Left renal cortex interstitium (tissue), 4 donors: ENCODE results near the gene COLQ. TPM values are rescaled to one million over a fixed set of nuclear protein-coding genes. Genes with fewer than 3 reads are reported as not detected.
"Not testable (repeated sequence)": the region's sequence is repeated elsewhere in the genome, so short reads cannot be mapped to it uniquely, and the experiment has no call there.

ENCODE experiments used
- DNase-seq, 4 donors: peaks; one replicate each; pipeline ENCODE4 v3.0.0-alpha.2; 2013; ENCODE audit warnings: low read depth in 4 of 4, low spot score in 2 of 4, missing footprints in 1 of 4
- polyA plus RNA-seq, 4 donors: library from polyadenylated mRNA; unstranded; fragments of 120-200 nt; gene quantifications; one replicate each; pipeline ENCODE4 v1.2.1, GENCODE V29; 2013; ENCODE audit not compliant: insufficient read length in 4 of 4

COLQ gene
- polyA plus RNA-seq, 4 donors = 3.0 to 13.5 (median 7.4) TPM

DNA sequence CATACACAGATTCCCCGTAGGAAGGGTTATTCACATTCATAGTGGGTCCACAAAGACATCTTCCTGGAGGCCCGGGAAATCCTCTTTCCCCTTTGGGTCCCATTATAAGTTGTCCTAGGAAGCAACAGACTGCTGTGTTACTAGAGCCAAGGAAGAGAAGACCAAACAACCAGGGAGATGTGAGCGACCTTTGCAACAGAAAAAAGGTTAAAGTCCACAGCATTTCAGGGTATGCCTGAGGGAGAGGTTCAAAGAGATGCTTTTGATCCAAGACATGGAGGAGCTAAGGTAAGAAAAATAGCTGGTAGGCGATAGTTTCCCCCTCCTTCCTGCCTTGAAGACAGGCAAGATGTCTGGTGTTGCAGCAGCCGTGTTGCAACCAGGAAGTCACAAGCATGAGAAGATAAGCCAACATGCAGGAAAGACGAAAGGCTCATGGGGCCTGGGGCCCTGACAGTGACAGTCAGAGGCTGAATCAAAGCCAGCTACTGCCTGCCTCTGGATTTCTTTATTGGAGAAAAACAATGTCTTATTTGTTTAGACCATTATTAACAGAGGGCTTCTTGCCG is 63.2 kb downstream of the COLQ start:
- no peak for DNase-seq

GRCh38 chr3:15456915-15457314 is 64.6 kb downstream of the COLQ start:
- DNase-seq = not testable (repeated sequence)

GRCh38 chr3:15456321-15456720 is 65.2 kb downstream of the COLQ start:
- no peak for DNase-seq

- DNase-seq = no peak
Measured at GRCh38 chr3:15455756-15456155, 65.8 kb downstream of the COLQ start.

DNA sequence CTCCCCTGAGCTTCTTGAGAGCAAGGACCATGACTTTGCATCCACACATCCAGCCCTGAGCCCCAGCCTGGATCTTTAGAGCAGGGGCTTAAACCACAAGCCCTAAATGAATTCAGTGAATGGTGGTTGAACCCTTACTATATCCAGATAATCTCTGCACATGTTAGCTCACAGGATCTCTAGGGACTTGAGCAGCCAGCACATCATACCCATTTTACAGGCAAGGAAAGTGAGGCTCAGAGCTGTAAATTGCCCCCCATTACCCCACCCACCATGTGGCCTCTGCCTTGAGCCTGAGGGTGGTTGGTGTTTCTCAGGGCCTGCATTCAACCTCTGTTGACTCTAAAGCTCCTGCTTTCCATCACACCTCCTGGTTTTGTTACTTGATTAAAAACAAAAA is 66.5 kb downstream of the COLQ start:
- DNase-seq = no peak

- no peak for DNase-seq
Measured at GRCh38 chr3:15453991-15454625, 67.4 kb downstream of the COLQ start.

DNA sequence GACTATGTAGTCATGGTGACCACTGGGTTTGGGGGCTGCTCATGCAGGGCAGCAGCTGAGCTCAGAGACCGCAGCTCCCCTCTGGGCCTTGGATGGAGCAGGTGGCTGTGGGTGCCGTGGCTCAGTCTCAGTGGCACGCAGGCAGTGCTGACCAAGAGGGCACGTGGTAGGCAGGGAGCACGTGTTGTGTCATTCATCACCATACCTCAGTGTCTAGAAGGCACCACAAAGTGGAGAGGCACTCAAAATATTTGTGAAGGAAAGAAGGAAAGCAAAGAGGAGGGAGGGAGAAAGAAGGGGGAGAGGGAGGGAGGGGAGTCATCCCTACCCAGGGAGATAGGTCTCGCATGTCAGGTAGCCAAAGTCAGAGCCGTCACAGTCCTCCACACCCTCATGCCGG is 68.0 kb downstream of the COLQ start:
- DNase-seq = no peak

DNA sequence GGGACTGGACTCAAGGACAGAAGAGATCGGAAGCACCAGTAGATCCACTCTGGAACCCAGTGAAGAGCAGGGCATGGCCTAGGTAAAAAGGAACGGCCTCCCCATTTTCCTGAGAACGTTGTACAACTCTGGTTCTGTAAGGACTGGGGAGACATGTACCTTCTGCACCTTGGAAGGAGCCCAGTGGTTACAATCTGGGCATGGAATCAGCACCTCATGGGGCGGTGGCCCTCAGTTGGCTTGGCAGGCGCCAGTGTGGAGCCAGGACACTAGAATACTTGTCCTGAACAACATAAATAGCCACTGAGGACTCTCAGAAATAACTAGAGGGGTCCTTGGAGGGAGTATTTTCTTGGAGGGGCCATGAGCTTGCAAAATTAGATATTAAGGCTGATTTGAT is 68.5 kb downstream of the COLQ start:
- no peak for DNase-seq

- DNase-seq = no peak
Measured at GRCh38 chr3:15452156-15452555, 69.3 kb downstream of the COLQ start.

DNA sequence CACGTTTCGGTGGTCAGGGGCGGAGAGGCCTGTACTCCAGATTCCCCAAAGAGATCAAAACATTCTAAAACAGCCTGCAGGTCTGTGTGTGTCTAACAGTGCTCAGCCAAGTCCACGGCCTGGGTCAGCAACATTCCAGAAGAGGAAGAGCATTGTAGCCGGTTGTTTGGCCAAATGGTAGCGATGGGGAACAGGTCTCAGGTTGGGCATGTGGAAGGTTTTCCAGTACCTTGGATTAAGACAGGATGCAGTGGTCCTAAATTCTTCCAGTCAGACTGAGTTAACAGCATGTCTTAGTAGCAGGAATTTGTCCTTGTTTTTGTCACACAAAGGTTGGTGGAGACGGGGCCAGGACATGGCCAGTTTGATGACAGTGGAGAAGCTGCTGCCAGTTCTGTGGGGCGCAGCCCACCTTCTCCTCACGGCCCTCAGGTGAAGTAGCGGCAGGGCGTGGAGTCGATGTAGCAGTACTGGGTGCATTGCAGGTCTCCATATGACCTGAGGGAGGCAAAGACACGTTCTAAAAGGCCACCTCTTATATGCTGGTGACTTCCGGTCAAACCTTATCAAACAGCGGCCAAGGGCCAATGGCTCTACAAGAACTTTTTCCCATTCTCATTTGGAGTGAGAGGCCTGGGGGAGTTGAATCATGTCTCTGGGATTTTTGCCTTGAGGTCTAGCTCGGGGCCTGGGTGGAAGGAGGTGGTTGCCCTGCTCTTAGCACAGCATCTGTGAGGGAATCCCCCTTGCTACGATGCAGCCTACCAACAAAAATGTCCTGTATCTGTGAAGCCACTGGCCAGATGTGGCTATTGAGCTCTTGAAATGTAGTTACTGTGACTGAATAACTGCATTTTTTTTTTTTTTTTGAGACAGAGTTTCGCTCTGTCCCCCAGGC is 70.0 kb downstream of the COLQ start:
- no peak for DNase-seq

DNA sequence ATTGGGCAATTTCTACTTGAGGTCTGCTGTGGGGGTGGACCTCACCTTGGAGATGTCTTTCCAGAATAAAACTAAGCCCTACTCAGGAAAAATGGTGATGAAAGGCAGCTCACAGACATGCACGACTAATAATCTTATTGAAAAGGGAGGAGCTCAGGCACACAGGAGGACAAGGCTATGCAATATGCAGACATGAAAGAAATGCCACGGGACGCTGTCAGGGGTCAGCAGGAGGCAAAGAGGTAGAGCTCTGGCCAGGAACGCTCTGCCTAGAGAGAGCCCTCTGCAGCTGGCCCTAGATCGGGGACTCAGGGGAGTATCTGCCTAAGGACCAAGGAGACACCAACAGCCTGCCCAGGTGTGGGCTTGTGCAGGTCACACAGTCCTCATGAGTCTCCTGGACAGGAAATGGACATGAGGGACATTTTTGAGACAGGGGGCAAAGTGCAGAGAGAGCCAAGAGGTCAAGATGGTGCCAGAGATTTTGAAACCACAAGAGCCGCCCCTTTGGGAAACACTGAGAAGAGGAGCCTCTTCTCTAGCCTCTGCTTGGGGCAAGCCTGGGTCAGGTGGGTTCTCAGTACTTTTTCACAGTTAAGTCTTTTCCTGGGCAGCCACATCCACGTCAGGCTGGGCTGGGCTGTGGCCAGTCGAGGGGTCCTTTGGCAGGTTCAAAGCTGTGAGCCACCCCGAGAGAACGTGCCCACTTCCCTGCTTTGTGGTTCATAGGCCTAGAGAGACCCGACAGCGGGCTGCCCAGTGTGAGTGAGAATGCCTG is 70.9 kb downstream of the COLQ start:
- DNase-seq = no peak

- DNase-seq = no peak
Measured at GRCh38 chr3:15449489-15450224, 71.8 kb downstream of the COLQ start.

- DNase-seq = no peak
Measured at GRCh38 chr3:15443826-15444524, 77.5 kb downstream of the COLQ start.

GRCh38 chr3:15440891-15441290 is 80.6 kb downstream of the COLQ start:
- DNase-seq = no peak

GRCh38 chr3:15439476-15439875 is 82.0 kb downstream of the COLQ start:
- no peak for DNase-seq

DNA sequence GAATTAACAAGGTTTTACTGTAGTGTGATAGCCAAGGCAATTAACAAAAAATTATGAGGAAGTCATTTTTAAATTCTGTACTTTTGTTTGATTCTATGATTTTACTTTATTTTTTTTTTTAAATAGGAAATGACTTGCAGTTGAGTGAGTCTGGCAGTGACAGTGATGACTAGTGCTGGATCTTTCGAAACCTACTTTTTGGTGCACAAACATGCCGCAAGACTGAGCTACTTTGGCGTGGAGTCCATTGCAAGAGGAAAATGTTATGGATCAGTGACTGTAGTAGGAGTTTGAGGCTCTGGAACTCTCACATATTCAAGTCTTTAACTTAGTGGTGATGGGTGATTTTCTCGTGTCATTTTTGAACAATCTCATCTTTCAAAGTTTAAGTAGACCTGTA is 82.5 kb downstream of the COLQ start:
- DNase-seq = no peak

GRCh38 chr3:15436246-15436645 is 85.3 kb downstream of the COLQ start:
- no peak for DNase-seq

- no peak for DNase-seq
Measured at GRCh38 chr3:15434756-15435155, 86.8 kb downstream of the COLQ start.

DNA sequence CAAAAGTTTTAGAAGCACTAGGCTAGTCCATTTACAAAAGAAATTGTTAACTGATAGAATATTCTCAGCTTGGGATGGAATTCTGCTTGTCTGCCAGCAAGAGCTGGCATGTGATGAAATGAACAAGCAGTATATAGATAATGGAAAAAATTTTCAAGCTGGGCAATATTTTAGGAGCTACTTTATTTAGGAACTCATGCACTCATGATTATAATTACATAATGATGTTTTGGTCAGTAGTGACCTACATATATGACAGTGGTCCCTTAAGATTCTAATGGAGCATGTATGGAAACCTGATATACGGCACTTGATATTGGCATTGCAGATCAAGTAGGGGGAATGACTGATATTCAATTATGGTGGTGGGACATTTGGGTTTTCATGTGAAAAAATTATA is 88.0 kb downstream of the COLQ start:
- no peak for DNase-seq
